H1 (cell line): Measurements from ENCODE around the gene SAT1. TPM values are rescaled to one million over a fixed set of nuclear protein-coding genes. Genes with fewer than 3 reads are reported as not detected.

Experiments used
- JUND ChIP-seq: IDR thresholded peaks from 2 replicates; pipeline ENCODE4 v1.6.1; 2011; ENCODE audit warnings: mild to moderate bottlenecking, improper control_type of control experiment, low read length
- polyA plus RNA-seq, 7 experiments: library from polyadenylated mRNA; depleted of rRNA in 3 of 7; stranded (reverse) in 5 of 7; unstranded in 2 of 7; fragments of >200 nt in 5 of 7; fragments of 200-250 nt in 2 of 7; gene quantifications; 1 replicate in 5 of 7; 2 replicates in 1 of 7; 4 replicates in 1 of 7; pipeline versions ENCODE4 v1.2.1 to v1.2.3, GENCODE V29; 2011 to 2013; ENCODE audit warnings: missing spikeins in 2 of 7, mixed read lengths in 2 of 7
- total RNA-seq: library from RNA; stranded (reverse); fragmentation: NEBNext Ultra II Directional; extraction: Animal tissue kit (Norgen Biotek cat#: 25700); gene quantifications from 2 replicates; pipeline ENCODE4 v1.2.1, GENCODE V29; 2021

SAT1 gene
- total and polyA plus RNA-seq, 2 of the 8 experiments (the other 6 are each of a cell fraction or from before 2014, with no cell fraction given): 29.2 to 36.8 TPM

GRCh38 chrX:23805389-23805788, 22.4 kb downstream of the SAT1 start (continued):
- no peak for TF ChIP-seq JUND
